OCI-M2 (cell line): ENCODE measurements around the gene NLE1.
"Not testable (repeated sequence)": the region's sequence is repeated elsewhere in the genome, so short reads cannot be mapped to it uniquely, and the experiment has no call there.

Source experiments
- DNase-seq: peaks from one replicate; lab custom pipeline; 2025; ENCODE audit not compliant: unreplicated experiment; lab: John Stamatoyannopoulos, UW

The NLE1 gene

DNA sequence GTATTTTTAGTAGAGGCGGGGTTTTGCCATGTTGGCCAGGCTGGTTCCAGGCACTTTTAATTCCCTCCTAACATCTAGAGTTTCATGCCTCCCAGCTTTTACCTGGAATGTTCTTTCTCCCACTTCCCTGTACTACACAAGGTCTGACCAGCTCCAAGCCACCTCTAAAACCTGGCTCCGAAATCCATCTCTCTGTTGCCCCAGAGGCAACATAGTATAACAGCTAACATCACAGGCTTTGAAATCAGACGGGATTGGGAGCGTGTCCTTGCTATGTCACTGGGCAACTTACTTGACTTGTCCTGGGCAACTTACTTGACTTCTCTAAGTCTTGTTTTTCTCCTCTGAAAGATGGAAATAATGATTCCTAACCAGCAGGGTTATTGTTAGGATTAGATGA, 20.7 kb upstream of the NLE1 start:
- no peak for DNase-seq

DNA sequence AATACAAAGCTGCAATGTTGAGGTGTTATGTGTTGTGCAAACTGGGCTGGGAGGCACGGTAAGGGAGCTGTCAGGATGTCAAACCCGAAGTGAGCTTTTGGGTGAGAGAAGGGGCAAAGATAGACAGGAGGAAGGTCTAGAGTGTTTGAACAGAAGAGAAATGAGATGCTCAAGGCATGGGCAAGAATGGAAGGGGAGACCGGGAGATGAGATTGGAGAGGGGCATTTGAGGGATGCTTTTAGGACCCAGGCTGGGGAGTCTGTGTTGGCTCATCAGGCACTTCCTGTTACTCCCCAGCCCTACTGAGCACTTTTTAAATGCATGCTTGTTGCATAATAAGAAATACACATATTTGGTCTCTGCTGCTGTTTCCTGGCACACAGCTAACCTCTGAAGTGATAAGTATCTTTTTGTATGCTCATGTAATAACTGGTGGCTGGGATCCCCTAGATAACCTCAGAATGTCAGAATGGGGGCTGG, 19.2 kb upstream of the NLE1 start:
- no peak for DNase-seq

DNA sequence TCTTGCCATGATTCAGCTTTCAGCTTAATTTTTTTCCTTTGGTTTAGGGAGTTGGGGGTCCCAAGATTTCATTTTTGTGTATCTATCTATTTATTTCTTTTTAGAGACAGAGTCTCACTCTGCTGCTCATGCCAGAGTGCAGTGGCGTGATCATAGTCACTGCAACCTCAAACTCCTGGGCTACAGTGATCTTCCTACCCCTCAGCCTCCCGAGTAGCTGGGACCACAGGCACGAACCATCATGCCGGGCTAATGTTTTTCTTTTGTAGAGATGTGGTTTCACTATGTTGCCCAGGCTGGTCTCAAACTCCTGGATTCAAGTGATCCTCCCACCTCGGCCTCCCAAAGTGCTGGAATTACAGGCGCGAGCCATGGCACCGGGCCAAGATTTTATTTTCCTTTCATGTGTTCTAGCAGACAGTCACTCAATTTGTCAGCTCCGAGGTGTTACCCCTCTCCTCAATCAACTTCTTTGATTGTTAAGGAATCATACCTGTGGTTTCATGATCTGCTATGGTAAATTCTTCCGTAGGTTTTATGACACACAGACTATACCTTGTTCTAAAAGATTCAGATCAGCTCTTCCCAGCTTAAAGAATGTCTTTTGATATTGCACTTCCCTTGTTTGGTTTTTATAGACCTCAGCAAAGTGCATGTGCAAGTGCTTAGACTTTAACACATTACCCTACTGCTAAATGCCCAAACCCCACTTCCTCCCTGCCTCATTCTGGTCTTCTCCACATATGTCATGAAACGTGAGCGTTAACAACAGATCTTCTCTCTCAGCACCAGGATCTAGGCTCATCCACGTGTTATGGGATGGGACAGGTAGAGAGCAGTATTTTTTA, 18.5 kb upstream of the NLE1 start:
- no peak for DNase-seq

DNA sequence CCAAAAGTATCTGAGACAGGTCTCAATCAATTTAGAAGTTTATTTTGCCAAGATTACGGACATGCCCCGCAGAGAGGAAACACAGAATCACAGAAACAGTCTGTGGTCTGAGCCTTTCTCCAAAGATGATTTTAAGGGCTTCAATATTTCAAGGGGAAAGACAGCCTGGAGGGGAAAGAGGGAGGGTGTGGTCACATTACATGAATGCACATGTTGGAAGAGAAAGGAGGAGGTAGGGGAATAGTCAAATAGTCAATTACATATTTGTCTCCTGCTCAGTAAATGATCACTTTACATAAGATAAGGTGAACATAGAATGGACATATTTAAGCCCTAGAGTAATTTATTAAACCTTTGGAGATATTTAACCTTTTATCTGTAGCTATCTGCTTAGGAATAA, 17.8 kb upstream of the NLE1 start:
- no peak for DNase-seq

DNA sequence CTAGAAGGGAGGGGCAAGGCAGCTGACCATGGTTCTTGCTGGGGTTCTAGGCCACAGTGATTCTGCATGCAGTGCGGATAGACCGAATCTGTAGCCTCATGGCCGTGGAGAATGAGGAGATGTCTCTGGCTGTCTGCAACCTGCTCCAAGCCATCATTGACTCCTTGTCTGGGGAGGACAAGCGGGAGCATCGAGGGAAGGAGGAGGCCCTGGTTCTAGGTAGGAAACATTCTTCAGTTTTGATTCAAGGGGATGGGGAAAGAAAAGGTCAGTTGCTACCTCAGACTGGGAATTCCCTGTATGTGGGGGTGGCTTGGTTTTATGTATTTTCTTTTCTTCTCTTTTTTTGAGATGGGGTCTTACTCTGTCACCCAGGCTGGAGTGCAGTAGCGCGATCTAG, 13.1 kb upstream of the NLE1 start:
- no peak for DNase-seq

DNA sequence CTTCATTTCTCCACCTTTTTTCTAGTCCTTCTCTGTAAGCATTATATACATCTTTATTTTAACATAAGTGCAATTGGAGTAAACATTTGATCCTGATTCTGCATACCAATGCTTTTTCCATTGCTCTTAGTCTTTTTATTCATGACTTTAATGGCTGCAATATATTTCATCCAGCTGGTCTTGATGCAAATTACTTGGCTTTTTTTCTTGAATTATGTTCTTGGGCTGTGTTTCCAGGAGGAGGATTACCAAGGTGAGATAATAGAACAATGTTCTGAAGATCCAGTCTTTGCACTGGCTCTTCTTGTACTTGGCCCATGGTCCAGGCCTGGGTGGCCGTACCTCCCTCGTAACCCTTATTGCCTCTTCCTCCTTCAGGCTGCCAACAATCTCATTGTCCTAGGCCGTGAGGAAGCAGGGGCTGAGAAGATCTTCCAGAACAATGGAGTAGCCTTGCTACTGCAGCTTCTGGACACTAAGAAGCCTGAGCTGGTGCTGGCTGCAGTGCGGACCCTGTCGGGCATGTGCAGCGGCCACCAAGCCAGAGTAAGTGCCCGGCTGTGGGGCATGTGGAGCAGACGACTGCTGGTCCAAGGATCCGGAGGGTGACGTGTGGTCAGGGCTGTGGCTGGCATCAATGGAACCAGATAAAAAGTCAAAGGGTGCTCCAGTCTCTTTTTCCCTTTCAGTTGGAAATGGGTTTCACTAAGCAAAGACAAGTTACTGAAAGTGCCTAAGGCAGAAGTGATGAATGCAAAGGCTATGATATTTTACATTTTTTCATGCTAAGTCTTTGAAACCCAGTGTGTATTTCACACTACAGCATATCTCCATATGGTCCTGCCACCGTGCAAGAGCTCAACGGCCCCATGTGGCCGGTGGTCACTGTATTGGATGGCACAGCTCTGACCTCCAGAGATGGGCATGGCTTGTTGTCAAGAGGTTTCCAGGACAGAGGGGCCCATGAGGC, 12.4 kb upstream of the NLE1 start:
- DNase-seq: no peak

DNA sequence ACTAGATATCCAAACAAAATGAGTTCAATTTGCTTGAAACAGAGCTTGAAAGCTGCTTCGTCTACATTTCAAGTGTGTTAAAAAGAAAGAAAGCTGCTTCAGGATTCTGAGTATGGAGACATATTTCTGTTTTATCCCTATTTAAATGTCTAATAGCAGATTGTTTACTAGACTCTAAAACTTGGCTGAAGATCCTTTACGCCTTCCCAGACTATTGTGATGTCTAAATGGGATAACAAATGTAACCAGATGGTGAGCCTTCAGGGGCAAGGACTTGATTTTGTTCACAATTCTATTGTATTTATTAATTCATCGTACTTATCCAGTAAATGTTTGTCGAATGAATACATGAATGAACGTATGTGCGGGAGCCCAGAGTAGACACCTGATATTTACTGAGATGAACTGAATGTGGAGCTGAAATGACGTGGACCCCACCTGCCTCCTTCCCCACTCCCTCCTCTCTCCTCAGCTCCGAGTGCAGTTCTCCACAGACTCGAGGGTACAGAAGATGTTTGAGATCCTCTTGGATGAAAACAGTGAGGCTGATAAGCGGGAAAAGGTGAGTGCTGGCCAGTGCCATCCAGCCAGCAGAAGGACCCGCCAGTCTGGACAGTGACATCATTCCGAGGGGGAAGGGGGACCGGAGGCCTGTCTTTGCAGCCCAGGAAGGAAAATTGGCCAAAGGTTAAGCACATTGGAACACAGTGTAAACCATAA, 10.5 kb upstream of the NLE1 start:
- no peak for DNase-seq

DNA sequence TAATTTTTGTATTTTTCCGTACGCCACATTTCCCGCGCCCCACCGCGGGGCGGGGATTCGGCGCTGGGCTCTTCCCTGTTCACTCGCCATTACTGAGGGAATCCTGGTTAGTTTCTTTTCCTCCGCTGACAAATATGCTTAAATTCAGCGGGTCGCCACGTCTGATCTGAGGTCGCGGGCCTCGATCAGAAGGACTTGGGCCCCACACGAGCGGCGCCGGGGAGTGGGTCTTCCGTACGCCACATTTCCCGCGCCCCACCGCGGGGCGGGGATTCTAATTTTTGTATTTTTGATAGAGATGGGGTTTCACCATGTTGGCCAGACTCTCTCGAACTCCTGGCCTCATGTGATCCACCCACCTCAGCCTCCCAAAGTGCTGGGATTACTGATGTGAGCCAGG, 9.0 kb upstream of the NLE1 start:
- DNase-seq: not testable (repeated sequence)

DNA sequence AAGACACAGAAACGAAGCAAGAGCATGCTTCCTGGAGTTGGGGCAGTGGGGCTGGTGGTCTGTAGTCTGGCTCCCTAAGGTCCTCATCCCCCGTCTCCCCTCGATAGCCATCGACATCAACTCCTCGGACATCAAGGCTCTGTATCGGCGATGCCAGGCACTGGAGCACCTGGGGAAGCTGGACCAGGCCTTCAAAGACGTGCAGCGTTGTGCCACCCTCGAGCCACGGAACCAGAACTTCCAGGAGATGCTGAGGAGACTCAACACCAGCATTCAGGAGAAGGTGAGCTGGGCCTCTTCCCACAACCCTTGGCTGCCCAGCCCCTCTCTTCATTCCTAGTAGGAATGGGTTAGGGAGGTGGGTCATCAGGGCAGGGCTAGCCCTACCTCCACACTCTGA, 7.8 kb upstream of the NLE1 start:
- no peak for DNase-seq

DNA sequence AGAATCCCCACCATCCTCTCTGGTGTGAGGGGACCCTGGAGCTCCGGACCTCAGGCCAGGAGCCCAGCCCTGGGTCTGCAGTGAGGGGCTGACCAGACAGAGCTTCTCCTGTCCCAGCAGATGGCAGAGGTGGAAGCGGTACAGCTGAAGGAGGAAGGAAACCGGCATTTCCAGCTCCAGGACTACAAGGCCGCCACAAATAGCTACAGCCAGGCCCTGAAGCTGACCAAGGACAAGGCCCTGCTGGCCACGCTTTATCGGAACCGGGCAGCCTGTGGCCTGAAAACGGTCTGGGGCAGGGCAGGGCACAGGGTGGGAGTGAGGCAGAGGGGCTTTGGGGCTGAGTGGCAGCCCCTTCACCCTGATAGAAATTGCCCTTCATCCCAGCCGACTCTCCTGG, 6.0 kb upstream of the NLE1 start:
- DNase-seq: no peak

DNA sequence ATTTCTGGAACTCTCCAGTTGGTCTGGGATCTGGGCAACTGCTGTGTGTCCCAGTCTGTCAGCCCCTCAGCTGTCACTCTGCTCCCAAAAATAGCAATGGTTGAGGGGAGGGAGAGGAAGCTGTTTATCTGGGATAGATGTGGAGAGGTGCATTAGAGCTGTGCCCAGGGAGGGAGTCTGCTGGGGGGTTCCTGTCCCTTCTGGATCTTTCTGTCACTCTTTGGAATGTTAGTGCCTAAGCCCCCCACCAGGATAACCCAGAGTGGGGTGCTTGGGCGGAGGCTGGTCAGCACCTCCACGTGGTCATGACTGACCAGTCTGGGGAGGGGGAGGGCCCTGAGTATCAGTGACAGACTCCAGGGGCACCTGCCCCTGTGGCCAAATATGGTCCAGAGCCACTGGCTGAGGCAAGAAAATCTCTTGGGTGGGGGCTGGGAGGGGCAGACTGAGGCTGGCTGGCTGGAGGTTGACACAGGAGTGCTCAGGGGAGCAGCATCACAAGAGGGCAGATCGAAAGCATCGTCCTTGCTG, 5.3 kb upstream of the NLE1 start, which contains the start of gene UNC45B:
TSS of gene UNC45B (plus strand) at position 443 of the 531 bp plus-strand sequence. CDS start 447 bp downstream, outside the sequence.
- DNase-seq: no peak

DNA sequence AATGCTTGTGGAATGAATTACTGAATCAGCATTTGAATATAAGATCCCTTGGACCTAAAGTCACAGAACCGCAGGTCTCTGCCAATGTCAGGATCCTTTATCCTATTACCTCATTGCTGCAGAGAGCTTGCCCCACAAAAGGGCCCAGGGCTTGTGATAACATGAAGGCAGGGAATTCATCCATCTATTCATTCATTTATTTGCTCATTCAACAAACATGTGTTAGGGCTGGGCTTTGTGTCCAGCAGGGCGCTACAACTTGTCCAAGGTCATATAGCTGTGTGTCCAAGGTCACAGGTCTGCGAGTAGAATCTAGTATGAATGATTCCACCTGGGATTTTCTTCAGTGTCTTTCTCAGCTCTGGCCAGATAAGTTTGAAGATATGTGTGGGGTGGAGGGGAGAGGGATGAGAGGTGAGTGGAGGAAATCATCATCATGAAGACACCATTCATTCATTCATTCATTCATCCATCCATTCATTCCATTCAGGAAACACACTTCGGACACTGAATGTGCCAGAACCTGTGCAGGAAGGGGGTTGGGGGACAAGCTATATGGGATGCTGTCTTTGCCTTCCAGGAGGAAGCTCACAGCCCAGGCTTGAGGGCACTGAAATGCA, 4.2 kb upstream of the NLE1 start:
- DNase-seq: no peak

DNA sequence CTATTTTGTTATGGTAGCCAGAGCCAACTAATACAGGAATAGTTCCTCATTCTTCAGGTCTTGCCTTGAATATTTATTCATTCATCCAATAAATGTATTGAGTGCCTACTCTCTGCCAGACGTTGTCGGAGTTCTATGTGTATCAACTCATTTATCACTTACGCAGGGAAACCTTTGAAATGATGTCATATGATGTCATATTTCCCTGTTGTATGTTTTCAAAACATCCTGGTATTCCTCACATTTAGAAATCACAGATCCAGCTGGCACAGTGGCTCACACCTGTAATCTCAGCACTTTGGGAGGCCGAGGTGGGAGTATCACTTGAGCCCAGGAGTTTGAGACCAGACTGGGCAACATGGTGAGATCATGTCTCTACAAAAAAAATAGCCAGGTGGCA, 2.7 kb upstream of the NLE1 start:
- DNase-seq: no peak

DNA sequence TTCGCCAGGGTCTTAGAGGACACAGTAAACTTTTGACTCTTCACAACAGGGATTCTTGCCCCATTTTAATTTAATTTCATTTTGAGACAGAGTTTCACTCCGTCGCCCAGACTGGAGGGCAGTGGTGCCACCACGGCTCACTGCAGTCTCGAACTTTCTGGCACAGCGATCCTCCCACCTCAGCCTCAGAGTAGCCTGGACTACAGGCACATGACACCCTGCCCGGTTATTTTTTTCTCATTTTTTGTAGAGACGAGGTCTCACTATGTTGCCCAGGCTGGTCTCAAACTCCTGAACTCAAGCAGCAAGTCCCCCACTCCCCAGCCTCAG, 329 bp upstream of the NLE1 start:
- no peak for DNase-seq

DNA sequence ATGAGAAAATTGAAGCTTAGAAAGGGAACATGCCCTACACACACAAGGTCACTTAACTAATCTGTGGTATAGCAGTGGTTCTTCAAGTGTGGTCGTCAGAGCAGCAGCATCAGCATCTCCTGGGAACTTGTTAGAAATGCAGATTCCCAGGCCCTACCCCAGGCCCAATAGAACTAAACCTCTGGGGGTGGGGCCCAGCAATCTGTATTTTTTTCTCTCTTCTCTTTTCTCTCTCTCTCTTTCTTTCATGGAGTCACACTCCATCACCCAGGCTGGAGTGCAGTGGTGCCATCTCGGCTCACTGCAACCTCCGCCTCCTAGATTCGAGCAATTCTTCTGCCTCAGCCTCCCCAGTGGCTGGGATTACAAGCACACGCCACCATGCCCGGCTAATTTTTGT, 3.9 kb downstream of the NLE1 start:
- DNase-seq: no peak

DNA sequence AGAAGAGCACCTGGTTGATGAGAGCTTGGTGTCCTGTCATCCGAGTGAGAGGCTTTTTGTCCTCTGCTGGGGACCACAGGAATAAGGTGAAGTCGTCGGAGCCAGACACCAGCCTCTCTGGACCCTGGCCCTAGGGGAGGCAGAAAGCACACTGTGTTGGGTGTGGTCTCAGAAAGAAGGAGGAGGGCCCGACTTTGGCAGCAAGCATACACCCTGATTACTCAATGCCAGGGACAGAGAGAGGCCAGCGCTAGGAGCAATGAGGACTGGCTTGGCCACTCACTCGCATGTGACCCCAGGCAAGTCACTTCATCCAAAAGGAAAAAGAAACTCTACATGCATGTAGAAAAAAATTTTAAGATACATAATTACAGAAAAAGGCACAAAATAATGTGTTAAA, 6.8 kb downstream of the NLE1 start:
- no peak for DNase-seq

DNA sequence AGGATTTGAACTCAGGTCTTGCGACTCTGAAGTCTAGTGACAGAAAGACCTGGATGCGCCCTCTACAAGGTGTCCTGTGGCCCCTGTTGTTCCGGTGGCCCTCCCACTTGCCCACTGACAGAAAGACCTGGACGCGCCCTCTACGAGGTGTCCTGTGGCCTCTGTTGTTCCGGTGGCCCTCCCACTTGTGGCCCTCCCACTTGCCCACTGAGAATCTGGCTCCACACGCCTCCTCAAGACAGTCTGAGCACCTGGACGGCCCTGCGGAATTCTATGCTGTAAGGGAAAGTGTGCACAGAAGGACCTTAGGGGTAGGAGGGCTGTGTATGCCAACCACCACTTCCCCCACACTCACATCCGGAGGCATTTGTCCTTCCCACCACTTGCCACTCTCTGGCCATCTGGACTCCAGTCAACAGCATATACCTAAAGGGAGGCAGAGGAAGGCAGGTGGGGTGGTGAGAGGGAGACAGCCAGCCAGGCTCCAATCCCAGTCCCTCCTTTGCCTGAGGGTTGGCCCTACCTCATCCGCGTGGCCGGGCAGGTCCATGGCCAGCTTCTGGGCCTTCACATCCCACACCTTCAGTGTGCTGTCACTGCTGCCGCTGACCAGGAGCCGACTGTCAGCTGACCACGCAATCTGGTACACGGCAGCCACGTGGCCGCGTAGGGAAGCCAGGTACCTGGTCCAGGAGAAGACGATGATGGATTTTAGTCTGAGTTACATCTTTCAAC, 9.1 kb downstream of the NLE1 start:
- no peak for DNase-seq

DNA sequence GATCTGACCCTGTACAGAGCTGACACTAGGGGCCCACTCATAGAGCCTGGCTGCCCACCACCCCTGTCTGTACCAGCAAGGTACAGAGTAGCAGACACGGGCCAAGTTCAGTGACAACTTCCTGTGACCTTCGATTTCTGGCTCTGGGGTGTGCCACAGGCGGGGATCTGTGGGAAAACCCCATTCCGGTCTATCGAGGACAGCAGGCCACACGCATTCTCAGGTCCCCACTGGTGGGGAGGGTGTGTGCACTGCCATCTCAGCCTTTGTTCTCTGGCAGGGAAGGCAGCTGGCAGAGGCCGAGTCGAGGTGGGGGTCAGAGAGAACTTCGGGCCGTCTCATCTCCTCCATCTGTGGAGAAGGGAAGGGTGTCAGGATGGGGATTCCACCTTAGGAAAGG, 10.0 kb downstream of the NLE1 start:
- DNase-seq: no peak

DNA sequence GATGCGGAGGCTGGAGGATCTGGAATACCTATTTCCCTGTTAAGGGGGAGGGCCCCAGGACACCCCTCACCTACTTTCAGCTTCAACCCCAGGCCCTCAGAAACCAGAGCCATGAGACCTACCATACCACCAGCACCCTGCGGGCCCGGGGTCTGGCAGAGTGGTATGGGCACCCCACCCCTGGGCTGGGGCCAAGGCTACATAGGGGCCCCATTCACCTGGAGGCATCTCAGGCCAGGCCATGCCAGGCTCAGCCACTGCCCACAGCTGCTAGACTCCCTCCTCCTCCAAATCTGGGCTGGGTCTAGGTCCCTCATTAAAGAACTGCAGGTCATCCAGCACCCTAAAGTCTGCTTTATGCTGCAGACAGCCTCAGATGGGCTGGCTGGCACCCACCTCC, 11.7 kb downstream of the NLE1 start:
- no peak for DNase-seq

DNA sequence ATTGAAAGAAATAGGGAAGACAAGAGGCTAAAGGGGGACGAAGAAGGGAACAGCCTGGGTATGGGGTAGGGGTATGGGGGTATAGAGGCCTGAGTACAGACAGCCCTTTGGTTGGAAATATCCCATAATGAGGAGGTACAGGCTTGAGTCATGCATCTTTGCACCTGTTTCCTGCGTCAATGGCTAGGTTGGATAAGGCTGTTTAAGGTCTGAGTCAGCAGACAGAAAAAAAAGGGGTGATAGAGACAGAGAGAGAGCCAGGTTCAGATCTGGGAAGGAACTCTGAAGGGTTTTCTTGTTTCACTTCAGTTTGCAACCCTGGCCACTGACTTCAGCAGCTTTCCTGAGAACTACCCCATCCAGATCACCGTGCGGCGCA, 12.1 kb downstream of the NLE1 start:
- DNase-seq: no peak
